Stomach (tissue), 9 donors: Measurements from ENCODE around the gene CD9. TPM values are rescaled to one million over a fixed set of nuclear protein-coding genes. Genes with fewer than 3 reads are reported as not detected.

Experiments
- DNase-seq, 2 donors: peaks; one replicate each; pipeline versions ENCODE4 v3.0.0 to v3.0.0-alpha.2; 2013 to 2019
- H3K27ac ChIP-seq, 5 donors: fragments of 200-600 bp in 4 of 5; sonication (generic) in 4 of 5; one replicate each; pipeline ENCODE4 v1.5.1; 2013 to 2019; ENCODE audit warnings: mild to moderate bottlenecking in 1 of 5, moderate library complexity in 1 of 5
- H3K27me3 ChIP-seq, 3 donors: fragments of 200-600 bp; sonication (generic); one replicate each; pipeline ENCODE4 v1.5.1; 2017 to 2019; ENCODE audit warnings: mixed run types in 1 of 3
- H3K36me3 ChIP-seq, 4 donors: fragments of 200-600 bp; sonication (generic); 1 replicate in 3 of 4; 2 replicates in 1 of 4; pipeline ENCODE4 v1.5.1; 2016 to 2019
- H3K4me1 ChIP-seq, 4 donors: fragments of 200-600 bp; sonication (generic); one replicate each; pipeline ENCODE4 v1.5.1; 2016 to 2019
- H3K4me3 ChIP-seq, 4 donors: fragments of 200-600 bp; sonication (generic) in 3 of 4; one replicate each; pipeline ENCODE4 v1.5.1; 2016 to 2019; ENCODE audit warnings: mild to moderate bottlenecking in 1 of 4
- H3K9me3 ChIP-seq, 4 donors: fragments of 200-600 bp; sonication (generic); one replicate each; pipeline ENCODE4 v1.5.1; 2016 to 2019
- CTCF ChIP-seq, 7 experiments: fragments of 450-650 bp in 4 of 7; fragments of 200-600 bp in 3 of 7; sonication (generic) in 3 of 7; IDR thresholded peaks; one replicate each; pipeline ENCODE4 v1.5.1; 2016 to 2019; ENCODE audit warnings: antibody characterized with exemption in 7 of 7, control low read depth in 2 of 7, mild to moderate bottlenecking in 1 of 7
- EP300 ChIP-seq: sonication (generic); formaldehyde crosslinking; IDR thresholded peaks from one replicate; pipeline ENCODE4 v1.6.1; 2017; ENCODE audit warnings: antibody characterized with exemption
- POLR2A ChIP-seq, 4 donors: fragments of 450-650 bp; IDR thresholded peaks; one replicate each; pipeline ENCODE4 v1.6.1; 2016; ENCODE audit warnings: antibody characterized with exemption in 4 of 4, control low read depth in 2 of 4, mild to moderate bottlenecking in 1 of 4, moderate library complexity in 1 of 4
- POLR2AphosphoS5 ChIP-seq, 3 donors: sonication (generic); formaldehyde crosslinking; IDR thresholded peaks; one replicate each; pipeline ENCODE4 v1.6.1; 2016; ENCODE audit warnings: antibody characterized with exemption in 3 of 3
- WGBS, 5 donors: extraction: QIAGEN DNeasy Blood & Tissue Kit in 3 of 5; methylation state at CpG; one replicate each; pipeline versions ENCODE4 v1.1.5 to v1.1.7; 2013 to 2018; 5-methylcytosine and 5-hydroxymethylcytosine counted together
- intact Hi-C: fragments of 100-400 bp; cut with DNase I; formaldehyde crosslinking; loops from one replicate; pipeline ENCODE4 v1.15.1; 2023; ENCODE audit warnings: low total_unique reads
- polyA plus RNA-seq, 3 donors: library from polyadenylated mRNA; stranded (reverse); fragments of 200-250 nt; gene quantifications; one replicate each; pipeline ENCODE4 v1.2.3, GENCODE V29; 2013
- total RNA-seq, 5 donors: library from RNA; depleted of rRNA; stranded (reverse); fragments of >200 nt; gene quantifications; one replicate each; pipeline versions ENCODE4 v1.1.0 to v1.2.3, GENCODE V29; 2014 to 2016
- donor health status: healthy with polysubstance abuse.
- donor health status: Bipolar disorder and iron deficiency.
- donor health status: healthy.

Gene CD9
- total and polyA plus RNA-seq, 8 donors: 51.0 to 421 (median 139) TPM

- Histone ChIP-seq H3K4me3 (no peak overlapping the region), H3K9me3 (no peaks in the 10 kb centered on the region), H3K27me3 (no peaks in the 10 kb centered on the region), H3K27ac (no peak overlapping the region), H3K36me3 (no peaks in the 10 kb centered on the region), H3K4me1 (peaks cover 12 to 47% (median 24%) of the 10 kb centered on the region in 4 donors)
- 89 to 96% (median 90%) methylated on average over 8 of the region's 8 CpGs for WGBS, 5 donors
- intact Hi-C loops: loop anchor here (5.0 kb wide), 1 partner anchor 214 kb away; no protein-coding TSS in a partner anchor
- TF ChIP-seq EP300 (no peak), POLR2A (IDR thresholded peaks at IDR 0.05) (no peak), CTCF (IDR thresholded peaks at IDR 0.05) (no peak), POLR2AphosphoS5 (IDR thresholded peaks at IDR 0.05) (no peak)
- DNase-seq: no peak
Observed at GRCh38 chr12:6271281-6271680, 71.1 kb downstream of the CD9 start.

- WGBS, 5 donors: 41 to 65% (median 56%) methylated on average over 12 of the region's 12 CpGs
Observed at GRCh38 chr12:6272300-6273204, 72.4 kb downstream of the CD9 start.

GRCh38 chr12:6273205-6273540 is 73.0 kb downstream of the CD9 start:
- Histone ChIP-seq H3K4me3 (no peak overlapping the region), H3K36me3 (no peaks in the 10 kb centered on the region), H3K27ac (peak overlapping the region in 3 of 5 donors; percentile 7 to 64 (median 29)), H3K9me3 (no peaks in the 10 kb centered on the region), H3K4me1 (peaks cover 12 to 46% (median 33%) of the 10 kb centered on the region in 4 donors), H3K27me3 (no peaks in the 10 kb centered on the region)
- no peak for DNase-seq
- TF ChIP-seq POLR2A (IDR thresholded peaks at IDR 0.05) (no peak), EP300 (no peak)
- 45 to 73% (median 69%) methylated on average over 2 to 4 of the region's 4 CpGs for WGBS, 5 donors
- intact Hi-C loops: loop anchor here (5.0 kb wide), 1 partner anchor 216 kb away; no protein-coding TSS in a partner anchor

More at GRCh38 chr12:6272300-6273204, 72.4 kb downstream of the CD9 start:
- peaks cover 6 to 43% (median 27%) of the 10 kb centered on the region in 4 donors for H3K4me1 ChIP-seq
- H3K27me3 ChIP-seq: no peaks in the 10 kb centered on the region
- H3K36me3 ChIP-seq: no peaks in the 10 kb centered on the region
- intact Hi-C loops: loop anchor here (5.0 kb wide), 1 partner anchor 215 kb away; no protein-coding TSS in a partner anchor
- H3K9me3 ChIP-seq: no peaks in the 10 kb centered on the region
- DNase-seq: peak; percentile 40 to 75
- peak overlapping the region in 3 of 5 donors; percentile 7 to 29 (median 10) for H3K27ac ChIP-seq
- H3K4me3 ChIP-seq: no peak overlapping the region
- TF ChIP-seq POLR2A (IDR thresholded peaks at IDR 0.05) (no peak), EP300 (no peak), POLR2AphosphoS5 (IDR thresholded peaks at IDR 0.05) (no peak), CTCF (IDR thresholded peaks at IDR 0.05) (no peak)

GRCh38 chr12:6273541-6274230 is 73.5 kb downstream of the CD9 start:
- H3K4me1 ChIP-seq: peaks cover 17 to 44% (median 31%) of the 10 kb centered on the region in 4 donors
- no peaks in the 10 kb centered on the region for H3K27me3 ChIP-seq
- H3K4me3 ChIP-seq: no peak overlapping the region
- WGBS, 5 donors: 58 to 75% (median 70%) methylated on average over 6 to 9 of the region's 9 CpGs
- H3K27ac ChIP-seq: peak overlapping the region in 3 of 5 donors; percentile 7 to 64 (median 29)
- intact Hi-C loops: loop anchor here (5.0 kb wide), 1 partner anchor 216 kb away; no protein-coding TSS in a partner anchor
- TF ChIP-seq POLR2A (IDR thresholded peaks at IDR 0.05) (no peak), CTCF (IDR thresholded peaks at IDR 0.05) (no peak), POLR2AphosphoS5 (IDR thresholded peaks at IDR 0.05) (no peak), EP300 (no peak)
- no peaks in the 10 kb centered on the region for H3K36me3 ChIP-seq
- peak in 1 of 2 donors; percentile 64 for DNase-seq
- no peaks in the 10 kb centered on the region for H3K9me3 ChIP-seq
